H1 (cell line): ENCODE measurements around the gene SMG9. TPM values are rescaled to one million over a fixed set of nuclear protein-coding genes. Genes with fewer than 3 reads are reported as not detected.

ENCODE experiments used
- CTCF ChIA-PET: fragments of 300-600 bp; sonication (Branson Sonifier 250); formaldehyde crosslinking; loops from one replicate; lab custom pipeline; 2021; ENCODE audit not compliant: partially characterized antibody; lab: Charles Lee
- POLR2A ChIA-PET: fragments of 300-600 bp; sonication (Branson Sonifier 250); formaldehyde crosslinking; loops from one replicate; lab custom pipeline; 2021; ENCODE audit warnings: inconsistent platforms; ENCODE audit not compliant: partially characterized antibody; lab: Charles Lee
- DNase-seq, 2 experiments: peaks; one replicate each; pipeline versions ENCODE4 v3.0.0 to v3.0.0-alpha.2; 2010 to 2022; ENCODE audit warnings: low spot score in 2 of 2, low read depth in 1 of 2, mixed read lengths in 1 of 2
- FAIRE-seq: peaks from 2 replicates; lab custom pipeline; 2011; peaks lifted over from hg19 to GRCh38; lab: Jason Lieb, UNC
- H2AFZ ChIP-seq: 2 replicates; pipeline ENCODE4 v1.8.1; 2012; ENCODE audit warnings: low read length, inconsistent platforms
- H2AK5ac ChIP-seq: 2 replicates; pipeline ENCODE4 v1.6.1; 2013; ENCODE audit warnings: low read depth, low read length
- H2BK120ac ChIP-seq: replicated peaks from 2 replicates; pipeline ENCODE3; 2013; ENCODE audit warnings: low read depth, low read length, inconsistent platforms
- H2BK12ac ChIP-seq: 2 replicates; pipeline ENCODE4 v1.6.1; 2013; ENCODE audit warnings: low read depth, low read length
- H2BK15ac ChIP-seq: 2 replicates; pipeline ENCODE4 v1.6.1; 2013; ENCODE audit warnings: low read length
- H2BK20ac ChIP-seq: 2 replicates; pipeline ENCODE4 v1.6.1; 2013; ENCODE audit warnings: low read length
- H2BK5ac ChIP-seq: 2 replicates; pipeline ENCODE4 v1.6.1; 2013; ENCODE audit warnings: low read depth, low read length
- H3K14ac ChIP-seq: 2 replicates; pipeline ENCODE4 v1.6.1; 2013; ENCODE audit warnings: inconsistent platforms; ENCODE audit not compliant: insufficient read length
- H3K18ac ChIP-seq: 2 replicates; pipeline ENCODE4 v1.6.1; 2013; ENCODE audit warnings: low read length; ENCODE audit errors: extremely low read depth
- H3K23ac ChIP-seq: 2 replicates; pipeline ENCODE4 v1.6.1; 2013; ENCODE audit warnings: inconsistent platforms; ENCODE audit not compliant: insufficient read length
- H3K23me2 ChIP-seq: 2 replicates; pipeline ENCODE4 v1.6.1; 2013; ENCODE audit warnings: low read depth, low read length
- H3K27ac ChIP-seq: 2 replicates; pipeline ENCODE4 v1.6.1; 2011; ENCODE audit warnings: low read depth, low read length, inconsistent platforms
- H3K27me3 ChIP-seq, 4 experiments: replicated peaks in 1 of 4; 1 replicate in 1 of 4; 2 replicates in 3 of 4; pipeline versions ENCODE4 v1.6.1 to v1.8.1; 2011 to 2013; ENCODE audit warnings: low read length in 3 of 4, mild to moderate bottlenecking in 3 of 4, inconsistent platforms in 2 of 4, mixed read lengths in 2 of 4, moderate library complexity in 1 of 4; ENCODE audit not compliant: control insufficient read depth in 3 of 4, insufficient read depth in 3 of 4; ENCODE audit errors: extremely low read depth in 1 of 4
- H3K36me3 ChIP-seq, 4 experiments: 2 replicates each; pipeline versions ENCODE4 v1.6.1 to v1.8.1; 2011 to 2013; ENCODE audit warnings: mild to moderate bottlenecking in 4 of 4, low read length in 3 of 4, moderate library complexity in 2 of 4, control low read depth in 1 of 4, inconsistent platforms in 1 of 4; ENCODE audit not compliant: insufficient read depth in 4 of 4, control insufficient read depth in 2 of 4
- H3K4ac ChIP-seq: replicated peaks from 2 replicates; pipeline ENCODE3; 2013; ENCODE audit warnings: low read length, low read depth, mixed read lengths, inconsistent platforms; ENCODE audit not compliant: insufficient read length
- H3K4me1 ChIP-seq, 4 experiments: replicated peaks in 1 of 4; 1 replicate in 1 of 4; 2 replicates in 3 of 4; pipeline versions ENCODE4 v1.6.1 to v1.8.1; 2011 to 2013; ENCODE audit warnings: low read length in 3 of 4, inconsistent platforms in 2 of 4, mixed read lengths in 1 of 4; ENCODE audit not compliant: insufficient read depth in 4 of 4, control insufficient read depth in 3 of 4
- H3K4me2 ChIP-seq, 2 experiments: 2 replicates each; pipeline versions ENCODE4 v1.6.1 to v1.8.1; 2011 to 2013; ENCODE audit warnings: low read depth in 2 of 2, low read length in 2 of 2, control low read depth in 1 of 2, inconsistent platforms in 1 of 2, mild to moderate bottlenecking in 1 of 2; ENCODE audit not compliant: insufficient read depth in 1 of 2
- H3K4me3 ChIP-seq, 4 experiments: fragments of 200-600, 300-600 bp in 1 of 4; sonication (generic), shearing (Covaris generic), sonication (Bioruptor Twin) in 1 of 4; 2 replicates each; pipeline versions ENCODE4 v1.5.1 to v1.8.1; 2011 to 2016; ENCODE audit warnings: low read length in 4 of 4, low read depth in 3 of 4, control low read depth in 2 of 4, inconsistent platforms in 2 of 4, mild to moderate bottlenecking in 2 of 4, mixed read lengths in 1 of 4, moderate library complexity in 1 of 4; ENCODE audit not compliant: insufficient read depth in 2 of 4; ENCODE audit errors: extremely low read depth in 1 of 4
- H3K56ac ChIP-seq: replicated peaks from 2 replicates; pipeline ENCODE3; 2013; ENCODE audit warnings: low read depth, mild to moderate bottlenecking, mixed read lengths, low read length, inconsistent platforms; ENCODE audit not compliant: insufficient read length
- H3K79me1 ChIP-seq: 2 replicates; pipeline ENCODE4 v1.6.1; 2013; ENCODE audit warnings: low read depth, low read length, control low read depth
- H3K79me2 ChIP-seq, 2 experiments: 2 replicates each; pipeline versions ENCODE4 v1.6.1 to v1.8.1; 2012 to 2013; ENCODE audit warnings: low read length in 2 of 2, mild to moderate bottlenecking in 2 of 2, inconsistent platforms in 1 of 2; ENCODE audit not compliant: insufficient read depth in 2 of 2, control insufficient read depth in 1 of 2
- H3K9ac ChIP-seq, 4 experiments: replicated peaks in 1 of 4; 1 replicate in 1 of 4; 2 replicates in 3 of 4; pipeline versions ENCODE4 v1.6.1 to v1.8.1; 2011 to 2013; ENCODE audit warnings: low read depth in 3 of 4, low read length in 3 of 4, control low read depth in 2 of 4, mild to moderate bottlenecking in 2 of 4, moderate library complexity in 2 of 4, inconsistent platforms in 1 of 4; ENCODE audit errors: extremely low read depth in 1 of 4
- H3K9me3 ChIP-seq, 2 experiments: 2 replicates each; pipeline versions ENCODE4 v1.6.1 to v1.8.1; 2012 to 2013; ENCODE audit warnings: mild to moderate bottlenecking in 2 of 2, moderate library complexity in 2 of 2, control low read depth in 1 of 2, inconsistent platforms in 1 of 2, low read depth in 1 of 2, low read length in 1 of 2, mixed read lengths in 1 of 2; ENCODE audit not compliant: insufficient read depth in 2 of 2
- H4K20me1 ChIP-seq, 2 experiments: replicated peaks in 1 of 2; 2 replicates each; pipeline versions ENCODE3 to v1.8.1; 2011 to 2013; ENCODE audit warnings: inconsistent platforms in 2 of 2, low read length in 2 of 2, mild to moderate bottlenecking in 1 of 2; ENCODE audit not compliant: insufficient read depth in 2 of 2, control insufficient read depth in 1 of 2
- H4K5ac ChIP-seq: 2 replicates; pipeline ENCODE4 v1.6.1; 2013; ENCODE audit warnings: low read length, low read depth, mixed read lengths, inconsistent platforms; ENCODE audit not compliant: insufficient read length
- H4K8ac ChIP-seq: 2 replicates; pipeline ENCODE4 v1.8.0; 2013; ENCODE audit warnings: mild to moderate bottlenecking, moderate library complexity, low read length, inconsistent platforms; ENCODE audit not compliant: insufficient read depth; ENCODE audit errors: extremely low read depth
- H4K91ac ChIP-seq: replicated peaks from 2 replicates; pipeline ENCODE3; 2013; ENCODE audit warnings: low read length, mixed read lengths, inconsistent platforms; ENCODE audit not compliant: insufficient read length
- CREB1 ChIP-seq: IDR thresholded peaks from 2 replicates; pipeline ENCODE4 v1.6.1; 2012; ENCODE audit warnings: inconsistent platforms
- EP300 ChIP-seq, 2 experiments: IDR thresholded peaks; 1 replicate in 1 of 2; 2 replicates in 1 of 2; pipeline ENCODE4 v1.6.1; 2011 to 2012; ENCODE audit warnings: low read depth in 2 of 2, low read length in 2 of 2, mild to moderate bottlenecking in 2 of 2, borderline replicate concordance in 1 of 2, inconsistent platforms in 1 of 2, moderate library complexity in 1 of 2
- POLR2AphosphoS5 ChIP-seq: IDR thresholded peaks from 2 replicates; pipeline ENCODE4 v1.6.1; 2011; ENCODE audit warnings: low read depth, low read length
- WGBS, 2 experiments: shearing (Covaris generic) in 1 of 2; methylation state at CpG; one replicate each; pipeline versions ENCODE4 v1.1.6 to v1.1.7; 2013 to 2015; ENCODE audit warnings: low lambda C conversion rate in 2 of 2, mixed read lengths in 2 of 2, inconsistent platforms in 1 of 2, low coverage in 1 of 2, missing lambda C conversion rate in 1 of 2; ENCODE audit not compliant: insufficient replicate concordance in 2 of 2, insufficient coverage in 1 of 2, insufficient read length in 1 of 2; ENCODE audit errors: extremely low coverage in 1 of 2, missing lambda C conversion rate in 1 of 2; 5-methylcytosine and 5-hydroxymethylcytosine counted together
- polyA plus RNA-seq, 7 experiments: library from polyadenylated mRNA; depleted of rRNA in 3 of 7; stranded (reverse) in 5 of 7; unstranded in 2 of 7; fragments of >200 nt in 5 of 7; fragments of 200-250 nt in 2 of 7; gene quantifications; 1 replicate in 5 of 7; 2 replicates in 1 of 7; 4 replicates in 1 of 7; pipeline versions ENCODE4 v1.2.1 to v1.2.3, GENCODE V29; 2011 to 2013; ENCODE audit warnings: missing spikeins in 2 of 7, mixed read lengths in 2 of 7
- total RNA-seq: library from RNA; stranded (reverse); fragmentation: NEBNext Ultra II Directional; extraction: Animal tissue kit (Norgen Biotek cat#: 25700); gene quantifications from 2 replicates; pipeline ENCODE4 v1.2.1, GENCODE V29; 2021

SMG9 gene
- total and polyA plus RNA-seq, 2 of the 8 experiments (the other 6 are each of a cell fraction or from before 2014, with no cell fraction given) = 20.4 to 28.7 TPM

DNA sequence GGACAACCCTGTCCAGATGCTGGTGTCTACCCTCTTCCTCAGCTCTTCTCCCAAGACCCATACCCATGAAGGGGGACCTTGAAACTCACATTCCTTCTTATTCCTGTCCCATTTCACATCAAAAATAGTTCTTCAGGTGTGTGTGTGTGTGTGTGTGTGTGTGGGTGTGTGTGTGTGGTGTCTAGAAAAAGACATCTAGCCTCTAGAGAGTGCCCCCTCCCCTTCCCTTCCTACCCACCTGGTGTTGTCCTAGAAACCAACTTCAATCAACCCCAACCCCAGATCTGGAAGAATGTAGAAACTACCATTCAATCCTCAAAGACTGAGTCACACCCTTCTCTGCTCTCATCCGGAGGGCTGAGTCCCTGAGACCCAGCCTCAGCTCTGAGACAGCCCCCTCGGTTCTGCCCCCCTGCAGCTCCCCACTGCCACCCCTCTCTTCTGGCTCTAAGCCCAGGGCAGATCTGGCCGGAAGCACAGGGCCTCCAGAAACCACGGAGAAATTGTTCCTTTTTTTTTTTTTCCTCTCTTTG, 22.5 kb upstream of the SMG9 start:
- no peak overlapping the region for H3K27ac ChIP-seq
- H4K8ac ChIP-seq = no peak overlapping the region
- no peak overlapping the region for H2AK5ac ChIP-seq
- WGBS, 2 experiments = 40% methylated on average over 4 of the region's 4 CpGs; no CpG with 5 or more reads in 1 of the 2 experiments
- no peaks in the 10 kb centered on the region for H3K9me3 ChIP-seq
- POLR2A ChIA-PET = interaction anchor here (0.6 to 5.3 kb wide), 7 partner anchors 10 to 1739 kb away, joined by 3 to 23 read pairs (median 3); partner anchors contain the start of gene SMG9
- FAIRE-seq (no peak), DNase-seq (no peak)
- no peak overlapping the region for H3K4me3 ChIP-seq
- no peak overlapping the region for H3K14ac ChIP-seq
- no peak for TF ChIP-seq EP300 (IDR thresholded peaks at IDR 0.05; ENCODE audit: borderline replicate concordance in 1 of 2, low read depth in 2 of 2, low read length in 2 of 2)
- no peak for TF ChIP-seq CREB1
- no peak for TF ChIP-seq POLR2AphosphoS5
- H3K23ac ChIP-seq = no peak overlapping the region
- H4K20me1 ChIP-seq = peaks cover 0 to 1% of the 10 kb centered on the region in 2 experiments
- H3K56ac ChIP-seq = no peak overlapping the region
- CTCF ChIA-PET = interaction anchor here (0.6 to 37.0 kb wide), 10 partner anchors 8 to 1172 kb away, joined by 3 to 703 read pairs (median 4); partner anchors contain the start of genes PLAUR and SMG9
- no peak overlapping the region for H4K5ac ChIP-seq
- H3K79me2 ChIP-seq = no peaks in the 10 kb centered on the region
- H3K18ac ChIP-seq = no peak overlapping the region
- H3K9ac ChIP-seq = no peak overlapping the region
- H3K4me2 ChIP-seq = no peak overlapping the region
- H4K91ac ChIP-seq = no peak overlapping the region
- H3K4ac ChIP-seq = no peak overlapping the region
- peaks cover 11% of the 10 kb centered on the region for H3K23me2 ChIP-seq
- H2AFZ ChIP-seq = no peak overlapping the region
- H2BK15ac ChIP-seq = no peak overlapping the region
- H2BK120ac ChIP-seq = no peak overlapping the region
- H2BK5ac ChIP-seq = no peak overlapping the region
- H3K79me1 ChIP-seq = no peaks in the 10 kb centered on the region; the same call in 1 of the 2 replicates
- peaks cover 9 to 28% (median 25%) of the 10 kb centered on the region in 4 experiments for H3K27me3 ChIP-seq
- H3K4me1 ChIP-seq = peaks cover 4 to 20% (median 11%) of the 10 kb centered on the region in 4 experiments
- H2BK12ac ChIP-seq = no peak overlapping the region
- no peak overlapping the region for H2BK20ac ChIP-seq
- H3K36me3 ChIP-seq = no peaks in the 10 kb centered on the region
